Gastroesophageal sphincter (tissue), 3 donors: Measurements from ENCODE around the gene INTS6L.
A peak's percentile ranks its signal among the peaks of the same experiment; 100 is the strongest.

Source experiments
- CTCF ChIP-seq, 4 experiments: fragments of 200-600 bp in 2 of 4; fragments of 450-650 bp in 2 of 4; sonication (generic) in 1 of 4; IDR thresholded peaks; one replicate each; pipeline ENCODE4 v1.5.1; 2017 to 2019; ENCODE audit warnings: antibody characterized with exemption in 4 of 4, mild to moderate bottlenecking in 2 of 4, moderate library complexity in 2 of 4
- EP300 ChIP-seq: sonication (generic); formaldehyde crosslinking; IDR thresholded peaks from one replicate; pipeline ENCODE4 v1.6.1; 2017; ENCODE audit warnings: antibody characterized with exemption, mild to moderate bottlenecking
- POLR2A ChIP-seq, 2 donors: fragments of 450-650 bp; IDR thresholded peaks; one replicate each; pipeline ENCODE4 v1.6.1; 2017; ENCODE audit warnings: antibody characterized with exemption in 2 of 2, mild to moderate bottlenecking in 2 of 2, moderate library complexity in 1 of 2
- POLR2AphosphoS5 ChIP-seq: sonication (generic); formaldehyde crosslinking; IDR thresholded peaks from one replicate; pipeline ENCODE4 v1.6.1; 2017; ENCODE audit warnings: antibody characterized with exemption

GRCh38 chrX:135484641-135485289, 35.7 kb upstream of the INTS6L start:
- TF ChIP-seq CTCF (IDR thresholded peaks at IDR 0.05) (peak; percentile 31 to 63 (median 52)), POLR2AphosphoS5 (no peak), EP300 (no peak), POLR2A (IDR thresholded peaks at IDR 0.05) (no peak)
